ENCODE results near the gene FREY1.

FREY1 gene

DNA sequence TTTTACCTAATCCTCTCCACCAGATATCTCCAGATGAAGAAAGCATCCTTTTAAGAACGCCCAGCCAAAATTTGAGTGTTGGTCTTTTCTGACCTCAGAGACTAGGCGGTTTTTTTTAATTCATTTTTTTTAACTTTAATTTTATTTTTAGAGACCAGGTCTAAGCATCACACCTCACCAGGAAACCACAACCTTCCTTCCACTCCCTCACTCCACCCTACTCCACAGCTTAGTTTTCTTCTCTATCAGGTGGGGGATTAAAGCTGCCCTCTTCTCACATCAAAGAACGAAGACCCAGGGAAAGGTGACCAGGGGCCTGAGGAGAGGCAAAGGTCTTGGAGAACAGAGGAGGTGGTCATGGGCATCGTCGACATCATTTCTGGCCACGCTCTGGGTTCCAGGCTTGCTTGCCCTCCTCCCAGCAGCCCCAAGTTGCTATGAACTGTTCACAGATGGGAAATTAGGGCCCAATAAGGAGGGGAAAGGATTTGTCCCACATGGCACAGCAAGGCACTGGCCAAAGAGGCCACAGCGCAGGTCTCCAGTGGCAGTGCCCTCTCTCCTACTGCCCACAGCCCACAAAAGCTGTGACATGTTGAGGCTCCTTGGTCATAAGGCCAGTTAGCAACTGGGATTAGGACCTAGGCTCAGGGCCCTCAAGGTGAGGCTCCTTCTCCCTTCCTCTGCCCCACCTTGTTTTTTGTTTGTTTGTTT, 12.0 kb upstream of the FREY1 start:
- peaks cover 6% of the 10 kb centered on the region for H3K36me3 ChIP-seq (ENCODE audit: control insufficient read depth, insufficient read depth, low read length)
- H3K27me3 ChIP-seq (ENCODE audit: control insufficient read depth, insufficient read depth, low read length): peaks cover 23% of the 10 kb centered on the region
- H3K9ac ChIP-seq (ENCODE audit: low read length): no peak overlapping the region
- no peak overlapping the region for H3K4me3 ChIP-seq (ENCODE audit: low read length)
- no peaks in the 10 kb centered on the region for H3K9me3 ChIP-seq (ENCODE audit: control insufficient read depth, low read length)
- H3K4me1 ChIP-seq (ENCODE audit: control insufficient read depth, insufficient read depth, low read length): peaks cover 6% of the 10 kb centered on the region

DNA sequence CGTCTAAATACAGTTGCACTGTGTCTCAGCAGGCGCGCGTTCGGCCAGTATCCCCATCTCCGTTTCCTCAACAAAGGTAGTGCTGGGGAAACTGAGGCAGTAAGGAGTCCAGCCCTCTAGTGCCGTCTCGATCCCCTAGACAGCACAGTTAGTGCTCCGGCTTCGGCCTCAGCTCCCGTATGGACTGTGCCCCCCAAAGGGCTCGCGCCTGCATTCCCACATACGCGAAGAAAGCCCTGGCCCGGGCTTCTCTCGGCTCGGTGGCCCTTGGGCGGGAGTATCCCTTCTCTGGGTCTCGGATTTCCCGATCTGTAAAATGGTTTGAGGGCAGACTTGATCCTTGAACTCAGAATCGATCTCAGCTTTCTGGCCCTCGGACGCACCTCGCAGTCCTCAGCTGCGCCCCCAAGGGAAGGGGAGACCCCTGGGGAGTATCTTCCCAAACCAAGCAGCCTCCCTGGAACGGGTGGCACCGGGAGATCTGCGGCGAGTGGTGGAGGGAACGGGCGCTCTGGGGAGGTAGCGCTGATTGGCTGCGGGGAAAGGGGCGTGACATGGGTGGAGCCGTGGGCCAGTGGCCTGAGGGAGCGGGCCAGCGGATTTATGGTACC, 11.4 kb upstream of the FREY1 start:
- Histone ChIP-seq H3K9ac (ENCODE audit: low read length) (peak overlapping the region; percentile 95), H3K4me1 (ENCODE audit: control insufficient read depth, insufficient read depth, low read length) (peaks cover 6% of the 10 kb centered on the region), H3K9me3 (ENCODE audit: control insufficient read depth, low read length) (no peaks in the 10 kb centered on the region), H3K36me3 (ENCODE audit: control insufficient read depth, insufficient read depth, low read length) (peaks cover 6% of the 10 kb centered on the region), H3K27me3 (ENCODE audit: control insufficient read depth, insufficient read depth, low read length) (peaks cover 23% of the 10 kb centered on the region), H3K4me3 (ENCODE audit: low read length) (peak overlapping the region; percentile 98)

DNA sequence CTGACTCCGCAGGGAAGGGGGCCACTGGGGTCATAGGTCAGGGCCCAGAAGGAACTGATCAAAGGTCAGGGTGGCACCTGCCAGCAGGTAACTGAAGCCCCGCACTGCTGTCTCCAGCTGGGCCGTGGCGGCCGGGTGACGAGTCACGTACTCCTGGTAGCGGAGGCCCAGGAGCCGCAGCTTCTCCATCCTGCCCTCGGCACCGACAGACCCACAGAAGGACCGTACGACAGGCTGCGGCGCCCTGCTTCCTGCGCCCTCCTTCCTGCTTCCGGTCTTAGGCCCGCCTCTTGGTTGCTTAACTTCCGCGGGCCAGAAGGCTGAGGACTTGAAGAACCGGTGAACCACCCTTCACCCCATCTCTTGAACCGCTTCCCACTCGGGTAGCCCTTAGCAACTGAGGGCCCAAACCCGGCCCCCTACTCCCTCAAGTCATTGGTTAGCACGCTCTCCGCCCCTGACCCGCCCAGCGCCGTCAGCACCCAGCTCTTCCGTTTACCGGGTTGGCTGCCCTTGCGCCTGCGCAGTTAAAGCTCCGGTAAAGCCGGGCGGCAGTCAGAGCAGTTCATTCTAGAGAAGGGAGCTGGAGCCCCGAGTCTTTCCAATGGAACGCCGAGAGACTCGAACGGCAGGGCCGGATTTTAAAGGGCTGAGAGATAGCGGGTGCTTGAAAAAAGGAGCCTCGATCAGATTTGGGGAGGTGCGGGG, 10.7 kb upstream of the FREY1 start, which contains the start of gene PEX16:
TSS of gene PEX16 (minus strand) at position 255 of the 708 bp plus-strand sequence. CDS start at position 189, 66 bp downstream.
- H3K9ac ChIP-seq (ENCODE audit: low read length): peak within 1 kb of the TSS; percentile 95
- peaks cover 6% of the 10 kb centered on the region for H3K36me3 ChIP-seq (ENCODE audit: control insufficient read depth, insufficient read depth, low read length)
- H3K27me3 ChIP-seq (ENCODE audit: control insufficient read depth, insufficient read depth, low read length): peaks cover 16% of the 10 kb centered on the region
- H3K4me1 ChIP-seq (ENCODE audit: control insufficient read depth, insufficient read depth, low read length): peaks cover 6% of the 10 kb centered on the region
- peak within 1 kb of the TSS; percentile 98 for H3K4me3 ChIP-seq (ENCODE audit: low read length)
- H3K9me3 ChIP-seq (ENCODE audit: control insufficient read depth, low read length): no peaks in the 10 kb centered on the region

DNA sequence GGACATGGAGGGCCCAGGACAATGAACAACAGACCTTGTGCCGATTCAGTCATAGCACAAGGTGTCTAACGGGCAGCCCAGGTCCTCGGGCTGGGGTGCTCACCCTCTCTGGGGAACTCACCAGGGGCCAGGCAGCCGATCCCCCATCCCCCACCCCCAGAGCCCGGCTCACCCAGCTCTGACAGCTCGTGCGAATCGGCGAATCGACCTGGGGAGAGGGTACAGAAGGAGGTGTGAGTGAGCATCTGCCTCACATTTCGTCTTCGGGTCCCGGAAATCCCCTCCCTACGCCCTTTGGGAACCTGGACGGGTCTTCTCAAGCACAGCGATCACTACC, 10.2 kb upstream of the FREY1 start:
- H3K4me3 ChIP-seq (ENCODE audit: low read length): peak overlapping the region; percentile 98
- peaks cover 6% of the 10 kb centered on the region for H3K4me1 ChIP-seq (ENCODE audit: control insufficient read depth, insufficient read depth, low read length)
- peak overlapping the region; percentile 95 for H3K9ac ChIP-seq (ENCODE audit: low read length)
- H3K27me3 ChIP-seq (ENCODE audit: control insufficient read depth, insufficient read depth, low read length): peaks cover 11% of the 10 kb centered on the region
- peaks cover 6% of the 10 kb centered on the region for H3K36me3 ChIP-seq (ENCODE audit: control insufficient read depth, insufficient read depth, low read length)
- H3K9me3 ChIP-seq (ENCODE audit: control insufficient read depth, low read length): no peaks in the 10 kb centered on the region

DNA sequence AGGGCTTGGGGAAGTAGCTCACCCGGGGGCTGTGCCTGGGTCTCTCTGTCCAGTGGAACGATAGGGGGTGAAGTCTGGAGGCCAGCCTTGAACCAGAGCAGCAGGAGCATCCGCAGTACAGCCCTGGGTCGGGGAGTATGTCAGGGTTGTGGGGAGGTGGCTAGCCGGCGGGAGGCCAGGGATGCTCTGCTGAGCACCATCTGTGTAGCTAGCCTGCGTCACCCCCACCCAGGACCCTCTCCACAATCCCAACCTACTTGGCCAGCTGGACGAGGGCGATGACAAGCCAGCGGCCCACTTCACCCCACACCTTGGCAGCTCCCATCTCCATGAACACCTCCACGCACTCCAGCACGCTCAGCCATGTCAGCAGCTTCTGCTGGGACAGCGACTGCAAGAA, 8.4 kb upstream of the FREY1 start:
- H3K4me3 ChIP-seq (ENCODE audit: low read length): no peak overlapping the region
- H3K36me3 ChIP-seq (ENCODE audit: control insufficient read depth, insufficient read depth, low read length): peaks cover 6% of the 10 kb centered on the region
- no peak overlapping the region for H3K9ac ChIP-seq (ENCODE audit: low read length)
- no peaks in the 10 kb centered on the region for H3K9me3 ChIP-seq (ENCODE audit: control insufficient read depth, low read length)
- H3K4me1 ChIP-seq (ENCODE audit: control insufficient read depth, insufficient read depth, low read length): no peaks in the 10 kb centered on the region
- no peaks in the 10 kb centered on the region for H3K27me3 ChIP-seq (ENCODE audit: control insufficient read depth, insufficient read depth, low read length)

DNA sequence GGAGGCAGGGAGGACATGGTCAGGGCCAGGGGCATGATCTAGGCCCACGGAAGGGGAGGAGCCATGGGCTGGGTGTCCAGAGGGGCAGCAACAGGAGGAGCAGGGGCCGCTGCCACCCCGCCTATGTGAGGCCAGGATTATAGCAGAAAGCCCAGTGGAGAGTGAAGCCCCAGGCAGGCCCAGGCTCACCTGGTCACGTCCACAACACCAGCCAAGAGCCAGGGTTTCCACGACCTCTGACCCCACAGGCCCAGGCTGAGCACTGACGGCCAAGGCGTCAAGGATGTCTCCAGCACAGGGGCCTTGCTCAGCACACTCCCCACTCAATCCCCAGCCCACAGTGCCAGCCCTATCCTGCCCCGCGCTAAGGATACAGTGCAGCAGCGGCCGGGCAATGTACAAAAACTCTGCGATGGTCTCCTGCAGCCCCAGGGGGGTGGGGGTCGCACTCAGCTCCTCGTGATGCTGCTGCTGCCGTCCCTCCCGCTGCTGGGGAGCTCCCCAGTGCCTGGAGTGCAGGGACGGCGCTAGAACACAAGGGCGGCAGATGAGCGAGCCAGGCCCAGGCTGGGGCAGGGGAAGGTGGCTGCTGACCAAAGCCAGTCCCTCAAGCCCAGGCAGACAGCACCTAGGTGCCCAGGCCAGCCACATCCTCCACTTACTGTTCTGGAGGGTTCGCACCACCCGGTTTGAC, 7.0 kb upstream of the FREY1 start:
- H3K9me3 ChIP-seq (ENCODE audit: control insufficient read depth, low read length): no peaks in the 10 kb centered on the region
- no peak overlapping the region for H3K9ac ChIP-seq (ENCODE audit: low read length)
- peaks cover 6% of the 10 kb centered on the region for H3K36me3 ChIP-seq (ENCODE audit: control insufficient read depth, insufficient read depth, low read length)
- H3K4me1 ChIP-seq (ENCODE audit: control insufficient read depth, insufficient read depth, low read length): no peaks in the 10 kb centered on the region
- H3K27me3 ChIP-seq (ENCODE audit: control insufficient read depth, insufficient read depth, low read length): no peaks in the 10 kb centered on the region
- H3K4me3 ChIP-seq (ENCODE audit: low read length): no peak overlapping the region

DNA sequence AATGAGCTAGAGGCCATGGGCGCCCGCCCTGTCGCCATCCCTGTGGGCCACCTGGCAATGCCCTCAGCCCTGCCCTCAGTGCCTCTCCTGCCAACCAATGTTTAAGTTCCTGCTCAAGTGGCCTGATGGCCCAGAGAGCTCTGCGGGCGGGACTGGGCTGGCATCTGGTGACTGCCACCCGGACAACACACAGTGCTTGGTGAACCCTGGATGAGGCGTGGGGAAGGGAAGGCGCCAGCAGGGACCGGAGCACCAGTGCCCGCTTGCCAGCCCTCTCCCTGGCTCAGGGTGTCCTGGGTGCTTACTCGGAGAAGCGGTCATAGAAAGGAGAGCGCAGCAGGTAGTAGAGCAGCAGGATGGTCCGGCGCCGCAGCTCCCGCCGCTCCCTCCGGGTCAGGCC, 6.4 kb upstream of the FREY1 start:
- Histone ChIP-seq H3K9ac (ENCODE audit: low read length) (no peak overlapping the region), H3K36me3 (ENCODE audit: control insufficient read depth, insufficient read depth, low read length) (peaks cover 6% of the 10 kb centered on the region), H3K4me1 (ENCODE audit: control insufficient read depth, insufficient read depth, low read length) (no peaks in the 10 kb centered on the region), H3K4me3 (ENCODE audit: low read length) (no peak overlapping the region), H3K9me3 (ENCODE audit: control insufficient read depth, low read length) (no peaks in the 10 kb centered on the region), H3K27me3 (ENCODE audit: control insufficient read depth, insufficient read depth, low read length) (no peaks in the 10 kb centered on the region)

DNA sequence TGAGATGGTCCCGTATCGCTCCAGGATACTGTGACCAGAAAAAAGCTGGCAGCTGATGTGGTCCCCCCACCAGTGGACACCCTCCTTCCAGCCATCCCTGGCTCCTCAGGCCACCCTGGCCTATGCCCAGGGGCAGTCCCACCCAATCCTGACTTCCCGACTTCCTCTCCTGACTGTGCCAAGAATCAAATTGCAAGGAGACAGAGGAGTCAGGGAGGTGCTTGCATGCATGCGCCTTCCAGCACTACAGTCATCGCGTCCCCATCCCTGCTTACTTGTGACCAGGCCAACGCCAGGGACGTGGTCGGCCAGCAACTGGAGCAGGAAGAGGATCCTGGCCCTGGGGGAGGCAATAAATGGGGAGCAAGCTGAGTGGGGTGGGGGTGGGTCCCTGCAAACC, 3.6 kb upstream of the FREY1 start:
- no peak overlapping the region for H3K9ac ChIP-seq (ENCODE audit: low read length)
- no peak overlapping the region for H3K4me3 ChIP-seq (ENCODE audit: low read length)
- H3K36me3 ChIP-seq (ENCODE audit: control insufficient read depth, insufficient read depth, low read length): peaks cover 6% of the 10 kb centered on the region
- no peaks in the 10 kb centered on the region for H3K27me3 ChIP-seq (ENCODE audit: control insufficient read depth, insufficient read depth, low read length)
- peaks cover 3% of the 10 kb centered on the region for H3K4me1 ChIP-seq (ENCODE audit: control insufficient read depth, insufficient read depth, low read length)
- no peaks in the 10 kb centered on the region for H3K9me3 ChIP-seq (ENCODE audit: control insufficient read depth, low read length)

DNA sequence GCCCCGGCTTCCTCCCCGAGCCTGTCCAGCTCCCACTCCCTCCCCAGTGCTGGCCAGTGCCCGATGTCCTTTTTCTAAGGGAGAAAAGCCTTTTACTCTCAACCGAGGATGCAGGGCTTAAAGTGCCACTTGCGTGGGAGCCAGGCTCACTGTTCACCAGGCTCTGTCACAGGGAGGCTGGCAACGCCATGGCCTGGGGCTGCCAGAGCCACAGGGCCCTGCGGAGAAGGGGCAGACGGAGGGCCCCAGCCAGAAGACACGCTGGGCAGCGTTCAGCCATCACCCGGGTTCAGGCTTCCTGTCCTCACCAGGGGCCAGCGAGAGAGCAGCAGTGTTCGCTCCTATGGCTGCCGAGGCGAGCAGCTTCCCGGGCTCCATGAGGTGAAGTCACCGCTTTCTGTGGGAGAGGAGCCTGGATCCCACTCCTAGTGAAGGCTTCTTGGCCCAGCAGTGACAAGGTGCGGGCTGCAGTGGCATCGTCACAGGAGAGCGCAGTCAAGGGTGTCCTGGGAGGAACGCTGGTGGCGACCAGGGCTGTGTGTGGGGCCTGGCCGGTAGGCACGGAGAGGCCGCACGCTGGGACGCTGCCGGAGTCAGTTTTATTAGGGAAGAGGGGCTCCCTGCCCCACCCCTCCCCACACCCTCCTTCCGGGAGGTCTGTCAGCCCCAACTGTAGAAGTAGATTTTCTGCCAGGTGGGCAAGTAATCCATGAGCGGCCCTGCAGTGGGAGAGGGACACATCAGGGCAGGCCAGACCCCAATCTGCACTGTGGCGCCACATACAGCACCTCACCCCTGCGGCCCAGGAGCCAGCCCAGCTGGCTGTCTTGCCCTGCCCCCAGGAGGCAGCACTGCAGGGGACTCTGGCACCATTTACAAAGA, 2.8 kb upstream of the FREY1 start:
- H3K9me3 ChIP-seq (ENCODE audit: control insufficient read depth, low read length): no peaks in the 10 kb centered on the region
- H3K4me1 ChIP-seq (ENCODE audit: control insufficient read depth, insufficient read depth, low read length): peaks cover 8% of the 10 kb centered on the region
- H3K36me3 ChIP-seq (ENCODE audit: control insufficient read depth, insufficient read depth, low read length): peaks cover under 1% of the 10 kb centered on the region
- H3K27me3 ChIP-seq (ENCODE audit: control insufficient read depth, insufficient read depth, low read length): no peaks in the 10 kb centered on the region
- no peak overlapping the region for H3K4me3 ChIP-seq (ENCODE audit: low read length)
- no peak overlapping the region for H3K9ac ChIP-seq (ENCODE audit: low read length)

DNA sequence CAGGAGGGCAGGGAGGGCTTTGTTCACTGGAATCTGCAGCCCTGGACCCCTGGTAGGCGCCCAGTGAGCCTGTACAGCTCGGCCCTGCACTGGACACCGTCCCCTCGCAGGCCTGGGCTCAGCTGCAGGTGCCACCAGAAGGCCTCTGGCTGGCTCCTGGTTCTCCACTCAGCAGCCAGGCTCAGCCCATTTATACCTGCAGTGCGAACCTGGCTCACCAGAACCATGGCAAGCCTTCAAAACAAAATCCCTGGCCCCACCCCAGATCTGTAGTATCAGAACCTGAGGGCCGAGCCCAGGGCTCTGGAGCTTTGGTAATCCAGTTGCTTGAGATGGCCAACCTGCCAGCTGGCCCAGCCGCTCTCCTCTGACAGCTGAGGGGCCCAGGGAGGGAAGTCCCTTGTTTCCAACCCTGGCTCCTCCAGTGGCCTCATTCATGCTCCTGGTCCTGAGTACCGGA, 870 bp upstream of the FREY1 start:
- H3K27me3 ChIP-seq (ENCODE audit: control insufficient read depth, insufficient read depth, low read length): no peaks in the 10 kb centered on the region
- H3K4me3 ChIP-seq (ENCODE audit: low read length): no peak overlapping the region
- H3K9ac ChIP-seq (ENCODE audit: low read length): no peak overlapping the region
- no peaks in the 10 kb centered on the region for H3K36me3 ChIP-seq (ENCODE audit: control insufficient read depth, insufficient read depth, low read length)
- peaks cover 17% of the 10 kb centered on the region for H3K4me1 ChIP-seq (ENCODE audit: control insufficient read depth, insufficient read depth, low read length)
- no peaks in the 10 kb centered on the region for H3K9me3 ChIP-seq (ENCODE audit: control insufficient read depth, low read length)

DNA sequence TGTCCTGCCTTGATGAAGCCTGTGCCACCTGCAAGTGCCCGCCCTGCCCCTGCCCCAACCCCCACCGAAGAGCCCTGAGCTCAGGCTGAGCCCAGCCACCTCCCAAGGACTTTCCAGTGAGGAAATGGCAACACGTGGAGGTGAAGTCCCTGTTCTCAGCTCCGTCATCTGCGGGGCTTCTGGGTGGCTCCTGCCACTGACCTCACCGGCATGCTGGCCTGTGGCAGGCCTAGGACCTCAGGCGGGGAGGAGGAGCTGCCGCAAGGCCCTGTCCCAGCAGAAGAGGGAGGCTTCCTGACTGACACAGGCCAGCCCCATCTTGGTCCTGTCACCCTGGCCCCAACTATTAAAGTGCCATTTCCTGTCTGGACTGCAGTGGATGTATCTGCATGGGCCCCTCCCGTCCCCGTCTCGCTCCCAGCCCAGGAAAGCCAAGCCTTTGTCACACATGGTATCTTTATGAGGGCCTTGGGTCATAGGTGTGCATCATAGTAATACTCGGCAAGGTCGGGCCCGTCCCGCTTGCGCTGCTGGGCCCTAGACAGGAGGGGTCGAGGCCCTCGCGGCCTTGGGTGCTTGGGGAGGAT, 882 bp downstream of the FREY1 start:
- no peaks in the 10 kb centered on the region for H3K36me3 ChIP-seq (ENCODE audit: control insufficient read depth, insufficient read depth, low read length)
- H3K4me1 ChIP-seq (ENCODE audit: control insufficient read depth, insufficient read depth, low read length): peaks cover 17% of the 10 kb centered on the region
- H3K27me3 ChIP-seq (ENCODE audit: control insufficient read depth, insufficient read depth, low read length): peaks cover 2% of the 10 kb centered on the region
- no peak overlapping the region for H3K9ac ChIP-seq (ENCODE audit: low read length)
- H3K9me3 ChIP-seq (ENCODE audit: control insufficient read depth, low read length): no peaks in the 10 kb centered on the region
- no peak overlapping the region for H3K4me3 ChIP-seq (ENCODE audit: low read length)

Measured in mucosa of stomach (tissue), 1 donor.